GM21423 (cell line): ENCODE measurements around the gene ZAP70.
"Not testable (repeated sequence)": the region's sequence is repeated elsewhere in the genome, so short reads cannot be mapped to it uniquely, and the experiment has no call there.

Source experiments
- ATAC-seq: cut with Tn5 transposase; IDR thresholded peaks from one replicate; pipeline ENCODE4 v1.9.1; 2021; ENCODE audit warnings: mild to moderate bottlenecking, moderate library complexity; ENCODE audit not compliant: unreplicated experiment

Gene ZAP70

DNA sequence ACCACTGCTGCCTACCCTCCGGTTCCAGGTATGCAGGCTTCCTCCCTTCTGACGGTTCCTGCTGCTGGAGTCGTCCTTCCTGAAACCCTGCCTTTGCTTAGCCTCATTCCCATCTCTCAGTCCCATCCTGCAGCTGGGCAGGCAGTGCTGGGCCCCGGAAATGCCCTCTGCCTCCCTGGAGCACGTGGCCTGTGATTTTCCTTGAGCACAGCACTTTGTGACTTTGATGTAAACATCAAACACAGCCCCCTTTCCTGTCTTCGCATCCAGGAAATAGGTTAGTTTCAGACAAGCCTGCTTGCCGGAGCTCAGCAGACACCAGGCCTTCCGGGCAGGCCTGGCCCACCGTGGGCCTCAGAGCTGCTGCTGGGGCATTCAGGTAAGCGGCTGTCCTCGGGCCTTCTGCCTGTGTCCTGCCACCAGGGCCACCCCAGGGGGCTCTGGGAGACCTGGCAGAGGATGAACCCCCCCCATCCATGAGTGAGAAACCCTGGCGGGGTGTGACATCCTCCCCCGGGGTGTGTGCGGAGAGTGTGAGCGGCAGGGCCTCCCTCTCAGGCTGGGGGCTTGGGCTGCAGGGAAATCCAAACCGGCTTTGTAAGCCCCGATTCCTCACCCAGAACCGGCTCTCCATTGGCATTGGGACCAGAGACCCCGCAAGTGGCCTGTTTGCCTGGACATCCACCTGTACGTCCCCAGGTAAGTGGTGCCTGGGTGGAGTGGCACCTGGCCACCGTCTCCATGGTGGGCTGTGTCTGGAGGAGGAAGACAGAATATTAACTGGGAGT lies at the start of gene ZAP70:
ZAP70 (plus strand) TSS at position 281 of the 788 bp plus-strand sequence. CDS start 10,461 bp downstream, outside the sequence.
- ATAC-seq = no peak

DNA sequence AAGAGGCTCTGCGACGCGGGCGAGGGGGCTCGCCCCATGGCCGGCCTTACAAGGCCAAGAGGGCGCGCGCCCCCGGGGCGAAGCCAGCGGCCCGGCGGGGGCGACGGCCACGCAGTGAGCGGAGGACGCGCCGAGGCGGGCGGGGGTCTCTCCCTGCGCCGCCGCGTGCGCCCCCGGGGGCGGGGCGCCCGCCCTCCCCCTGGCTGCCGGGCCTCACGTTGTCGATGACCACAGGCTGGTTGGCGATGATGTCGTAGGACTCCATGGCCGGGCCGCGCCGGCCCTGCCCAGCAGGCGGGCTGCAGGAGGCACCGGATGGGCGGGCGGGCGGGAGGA lies 49.8 kb upstream of the ZAP70 start:
- no peak for ATAC-seq

DNA sequence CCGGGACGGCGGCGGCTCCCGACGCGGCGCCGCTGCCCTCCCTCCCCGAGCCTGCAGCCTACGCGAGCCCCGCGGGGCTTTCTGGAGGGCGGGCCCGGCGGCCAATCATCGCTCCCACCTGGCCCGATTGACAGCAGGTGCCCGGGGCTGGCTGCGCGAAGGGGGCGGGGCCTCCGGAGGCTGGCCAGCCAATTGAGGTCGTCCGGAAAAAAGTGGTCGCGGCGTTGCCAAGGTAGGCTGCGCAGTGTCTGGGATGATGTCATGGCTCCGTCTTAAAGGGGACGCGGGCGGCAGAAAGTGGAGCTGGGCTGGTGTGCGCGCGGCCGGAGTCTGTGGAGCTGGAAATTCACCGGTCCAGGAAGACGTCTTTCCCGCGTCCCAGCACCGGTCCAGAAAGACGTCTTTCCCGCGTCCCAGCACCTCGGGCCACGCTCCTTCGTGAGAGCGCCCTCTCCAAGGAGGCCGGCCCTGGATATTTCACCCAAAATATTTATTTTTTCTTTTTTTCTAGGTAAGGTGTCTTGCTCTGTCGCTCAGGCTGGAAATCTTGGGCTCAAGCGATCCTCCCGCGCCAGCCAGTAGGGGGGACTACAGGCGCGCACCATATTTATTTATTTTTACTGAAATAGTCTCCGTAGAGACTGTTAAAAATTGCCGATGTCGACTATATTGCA lies 49.3 kb upstream of the ZAP70 start, which contains the start of gene ACTR1B:
ACTR1B (minus strand) TSS at position 83 of the 674 bp plus-strand sequence. CDS start 154 bp downstream, outside the sequence.
- peak; percentile 84 for ATAC-seq

DNA sequence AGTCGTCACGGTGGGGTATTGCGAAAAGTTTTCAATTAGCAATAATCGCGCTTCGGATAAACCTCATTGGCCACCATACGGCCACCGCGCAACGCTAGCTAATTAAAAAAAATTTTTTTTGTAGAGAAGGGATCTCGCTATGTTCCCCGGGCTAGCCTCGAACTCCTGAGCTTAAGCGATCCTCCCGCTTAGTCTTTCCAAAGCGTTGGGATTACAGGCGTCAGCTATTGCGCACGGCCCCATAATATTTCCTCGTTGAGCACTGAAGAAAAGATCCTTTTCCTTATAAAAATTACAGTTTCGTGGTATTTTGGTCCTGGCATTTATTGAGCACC lies 48.8 kb upstream of the ZAP70 start:
- ATAC-seq = no peak

DNA sequence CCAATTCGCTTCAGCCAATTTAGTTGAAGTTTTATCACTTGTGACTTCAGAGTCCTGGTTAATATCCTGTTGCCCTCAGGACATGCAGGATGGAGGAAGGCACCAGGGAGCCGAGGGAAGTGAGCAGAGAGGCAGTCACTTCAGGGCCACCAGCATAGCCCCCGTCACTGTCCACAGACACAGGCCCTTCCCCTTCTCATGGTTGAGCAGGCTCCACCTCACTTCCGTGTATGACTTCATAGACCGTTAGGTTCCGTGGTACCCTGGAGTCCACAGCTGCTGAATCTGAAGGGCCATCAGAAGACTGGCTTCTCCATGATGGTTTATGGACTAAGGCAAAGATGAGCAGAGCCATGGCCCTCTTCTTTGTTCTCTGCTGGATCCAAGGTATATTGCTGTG lies 43.9 kb upstream of the ZAP70 start, which contains the start of gene C2orf92:
C2orf92 (plus strand) TSS at position 266 of the 400 bp plus-strand sequence; CDS start at position 342, 76 bp downstream.
- no peak for ATAC-seq

DNA sequence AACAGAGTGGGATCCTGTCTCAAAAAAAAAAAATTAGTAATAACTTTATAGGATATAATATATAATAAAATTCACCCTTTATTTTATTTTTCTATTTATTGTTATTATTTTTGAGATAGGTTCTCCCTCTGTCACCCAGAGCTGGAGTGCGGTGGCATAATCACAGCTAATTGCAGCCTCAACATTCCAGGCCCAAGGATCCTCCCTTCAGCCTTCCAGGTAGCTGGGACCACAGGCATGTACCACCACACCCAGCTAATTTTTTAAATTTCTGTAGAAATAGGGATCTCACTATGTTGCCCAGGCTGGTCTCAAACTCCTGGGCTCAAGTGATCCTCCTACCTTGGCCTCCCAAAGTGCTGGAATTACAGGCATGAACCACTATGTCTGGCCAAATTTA lies 42.9 kb upstream of the ZAP70 start:
- ATAC-seq = no peak

DNA sequence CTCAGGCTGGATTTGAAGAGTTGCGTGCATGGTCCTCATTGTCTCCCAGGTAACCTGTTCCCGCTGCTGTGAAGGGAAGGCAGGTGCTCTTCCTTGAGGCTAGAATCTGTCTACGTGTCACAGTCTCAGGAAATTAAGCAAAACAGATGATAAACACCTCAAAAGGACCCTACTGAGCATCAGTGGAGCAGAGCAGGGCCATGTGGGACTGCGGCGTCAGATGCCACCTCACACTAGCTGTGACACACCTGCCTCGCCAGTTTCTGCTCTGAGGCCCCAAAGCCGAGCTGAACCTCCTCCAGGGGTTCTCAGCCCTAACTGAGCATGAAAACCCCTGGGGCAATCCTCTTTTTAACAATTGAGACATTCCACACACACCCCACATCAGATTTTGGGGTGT lies 41.9 kb upstream of the ZAP70 start:
- ATAC-seq = no peak

DNA sequence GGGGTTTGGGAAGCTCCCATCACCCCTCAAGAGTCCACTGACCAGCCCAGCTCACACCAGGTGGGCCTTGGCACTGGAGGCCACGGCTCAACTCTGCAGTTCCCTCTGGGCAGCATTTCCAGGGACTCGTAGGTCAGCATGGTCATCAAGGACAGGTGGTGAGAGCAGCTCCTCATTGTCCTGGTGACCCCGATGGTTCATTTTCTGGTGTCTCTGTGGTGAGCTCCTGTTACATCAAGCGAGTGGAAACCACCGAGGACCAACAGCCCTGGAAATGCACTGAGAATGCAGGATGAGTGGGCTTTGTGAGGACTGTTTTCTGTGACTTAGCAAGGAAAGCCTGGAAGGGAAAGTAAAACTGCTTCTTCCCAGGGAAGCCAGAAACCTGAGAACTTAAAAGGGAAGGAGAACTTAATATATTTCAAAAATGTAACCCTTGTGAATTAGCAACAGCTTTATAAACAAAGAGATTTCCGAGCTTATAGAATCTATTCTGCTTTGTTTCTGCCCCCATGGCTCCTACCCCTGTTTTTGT lies 40.7 kb upstream of the ZAP70 start:
- not testable (repeated sequence) for ATAC-seq

DNA sequence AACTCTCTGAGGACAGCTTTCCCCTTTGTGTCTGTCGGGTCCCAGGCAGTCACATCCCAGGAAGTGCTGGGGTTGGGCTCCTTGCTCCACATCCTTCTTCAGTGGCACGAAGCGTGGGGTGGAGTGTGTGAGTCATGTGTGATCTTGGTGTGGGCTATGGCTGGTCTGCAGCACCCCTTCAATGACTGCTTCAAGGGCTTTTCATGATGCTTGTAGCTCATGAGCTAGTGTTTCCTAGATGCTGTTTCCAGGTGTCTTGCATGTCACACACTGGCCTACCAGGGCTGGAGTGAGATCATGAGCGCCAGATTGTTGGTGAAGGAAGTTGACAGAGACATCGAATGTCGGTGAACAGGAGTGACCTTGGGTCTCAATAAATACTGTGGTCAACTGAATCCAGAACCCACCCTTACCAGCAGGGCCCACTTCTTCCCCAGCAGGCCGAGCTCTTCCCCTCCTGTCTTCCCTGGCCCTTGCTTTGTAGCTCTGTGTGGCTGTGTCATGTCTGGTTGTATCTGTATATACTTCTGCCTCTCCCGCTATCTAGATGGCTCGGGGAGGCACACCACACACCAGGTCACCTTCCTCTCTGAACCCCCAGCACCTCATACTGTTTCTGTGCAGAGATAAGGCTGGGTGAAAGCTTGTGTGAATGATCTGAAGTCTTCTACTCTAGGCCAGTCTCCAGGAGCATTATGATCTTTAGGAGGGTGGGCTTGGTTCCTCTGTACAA lies 40.0 kb upstream of the ZAP70 start:
- no peak for ATAC-seq

DNA sequence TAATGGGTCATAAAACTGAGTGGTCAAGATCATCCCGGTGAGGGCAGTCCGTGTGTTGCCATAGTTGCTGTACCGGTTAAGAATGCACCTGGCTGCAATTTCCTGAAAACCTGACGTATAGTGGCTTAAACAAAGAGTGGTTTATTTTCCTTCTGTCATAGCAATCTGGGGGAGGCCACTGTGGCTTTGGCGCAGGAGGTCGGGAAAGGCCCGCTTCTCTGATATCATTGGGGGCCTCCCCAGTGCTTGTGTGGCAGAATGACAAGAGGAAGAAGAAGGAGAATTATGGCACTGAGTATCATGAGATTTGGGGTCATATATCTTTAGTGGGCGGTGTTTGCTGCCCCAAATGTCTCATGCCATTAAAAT lies 39.5 kb upstream of the ZAP70 start:
- ATAC-seq = no peak

DNA sequence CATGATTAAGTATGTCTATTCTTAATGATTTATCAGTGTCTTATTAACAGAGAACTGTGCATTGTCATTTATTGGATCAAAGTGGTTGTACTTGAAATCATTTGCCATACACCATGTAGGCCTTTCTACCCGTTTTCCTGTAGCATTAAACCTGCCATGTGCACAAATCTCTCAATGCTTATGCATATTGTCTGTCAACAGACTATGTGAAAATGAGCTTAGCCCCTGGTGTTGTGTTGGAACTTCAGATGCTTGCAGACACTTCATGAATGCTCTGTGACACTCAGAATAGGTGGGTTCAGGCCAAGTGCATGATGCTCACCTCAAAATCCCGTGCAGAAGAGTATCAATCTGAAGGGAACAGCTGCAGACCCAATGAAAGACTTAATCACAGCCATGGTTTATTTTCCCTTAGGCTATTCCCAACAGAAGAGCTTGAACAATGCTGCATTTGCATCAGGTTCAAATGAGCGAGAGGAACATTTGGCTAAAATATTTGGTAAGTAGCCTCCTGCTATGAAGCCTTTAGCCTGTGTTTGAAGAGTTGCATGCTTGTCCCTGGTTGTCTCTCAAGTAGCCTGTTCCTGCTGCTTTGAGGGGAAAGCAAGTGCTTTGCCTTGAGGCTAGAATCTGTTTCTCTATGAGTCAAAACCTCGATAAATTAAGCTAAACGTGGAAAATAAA lies 37.8 kb upstream of the ZAP70 start:
- ATAC-seq = no peak

DNA sequence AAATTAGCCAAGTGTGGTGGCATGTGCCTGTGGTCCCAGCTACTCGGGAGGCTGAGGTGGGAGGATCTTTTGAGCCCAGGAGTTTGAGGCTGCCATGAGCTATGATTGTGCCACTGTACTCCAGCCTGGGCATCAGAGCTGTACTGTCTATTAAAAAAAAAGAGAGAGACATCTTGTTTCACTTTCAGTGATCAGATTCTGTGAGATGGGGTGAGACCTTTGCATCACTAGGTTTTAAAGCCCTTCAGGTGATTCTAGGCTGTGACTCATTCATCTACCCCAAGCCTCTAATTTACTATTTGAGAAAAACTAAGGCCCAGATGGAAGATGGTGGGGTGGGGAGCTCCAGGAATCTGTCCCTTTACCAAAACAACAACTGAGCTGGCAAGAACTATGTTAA lies 36.8 kb upstream of the ZAP70 start:
- ATAC-seq = no peak

DNA sequence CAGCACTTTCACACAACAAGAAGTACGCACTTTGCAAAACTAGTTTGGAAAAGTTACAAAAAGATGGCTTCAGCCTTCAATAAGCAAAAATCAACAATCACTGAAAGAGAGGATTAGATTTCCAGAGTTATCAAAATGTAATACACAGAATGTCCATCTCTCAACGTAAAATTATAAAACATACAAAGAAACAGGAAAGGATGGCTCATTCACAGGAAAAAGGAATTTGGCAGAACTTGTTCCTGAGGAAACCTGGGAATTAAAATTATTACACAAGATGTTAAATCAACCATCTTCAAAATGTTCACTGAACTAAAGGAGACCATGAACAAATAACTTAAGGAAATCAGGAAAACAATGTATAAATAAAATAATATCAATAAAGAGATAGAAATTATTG lies 35.9 kb upstream of the ZAP70 start:
- ATAC-seq = no peak

DNA sequence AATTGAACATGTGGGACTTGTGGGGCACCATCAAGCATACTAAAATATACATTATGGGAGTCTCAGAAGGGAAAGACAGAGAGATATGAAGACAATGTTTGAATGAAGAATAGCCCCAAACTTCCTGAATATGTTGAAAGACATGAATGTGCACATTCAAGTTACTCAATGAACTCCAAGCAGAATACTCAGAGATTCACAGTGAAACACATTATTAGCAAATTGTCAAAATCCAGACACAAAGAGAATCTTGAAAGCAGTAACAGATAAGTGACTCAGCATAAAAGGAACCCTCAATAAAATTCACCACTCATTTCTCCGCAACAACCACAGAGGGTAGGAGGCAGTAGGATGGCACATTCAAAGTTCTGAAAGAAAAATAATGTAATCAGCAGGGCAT lies 35.1 kb upstream of the ZAP70 start:
- no peak for ATAC-seq

DNA sequence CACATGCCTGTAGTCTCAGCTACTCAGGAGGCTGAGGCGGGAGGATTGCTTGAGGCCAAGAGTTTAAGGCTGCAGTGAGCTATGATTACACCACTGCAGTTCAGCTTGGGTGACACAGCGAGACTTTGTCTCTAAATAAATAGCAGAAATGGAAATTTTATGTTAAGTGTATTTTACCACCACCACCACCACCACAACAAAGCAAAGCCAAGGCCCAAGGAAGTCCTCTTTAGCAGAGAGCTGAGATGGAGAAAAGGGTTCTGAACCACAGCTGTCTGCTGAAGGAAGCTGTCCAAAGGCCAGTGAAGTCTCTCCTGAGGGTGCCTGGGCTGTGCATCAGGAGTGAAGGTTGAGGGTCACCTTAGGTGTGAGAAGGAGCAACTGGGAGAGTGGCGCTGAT lies 26.1 kb upstream of the ZAP70 start:
- not testable (repeated sequence) for ATAC-seq

DNA sequence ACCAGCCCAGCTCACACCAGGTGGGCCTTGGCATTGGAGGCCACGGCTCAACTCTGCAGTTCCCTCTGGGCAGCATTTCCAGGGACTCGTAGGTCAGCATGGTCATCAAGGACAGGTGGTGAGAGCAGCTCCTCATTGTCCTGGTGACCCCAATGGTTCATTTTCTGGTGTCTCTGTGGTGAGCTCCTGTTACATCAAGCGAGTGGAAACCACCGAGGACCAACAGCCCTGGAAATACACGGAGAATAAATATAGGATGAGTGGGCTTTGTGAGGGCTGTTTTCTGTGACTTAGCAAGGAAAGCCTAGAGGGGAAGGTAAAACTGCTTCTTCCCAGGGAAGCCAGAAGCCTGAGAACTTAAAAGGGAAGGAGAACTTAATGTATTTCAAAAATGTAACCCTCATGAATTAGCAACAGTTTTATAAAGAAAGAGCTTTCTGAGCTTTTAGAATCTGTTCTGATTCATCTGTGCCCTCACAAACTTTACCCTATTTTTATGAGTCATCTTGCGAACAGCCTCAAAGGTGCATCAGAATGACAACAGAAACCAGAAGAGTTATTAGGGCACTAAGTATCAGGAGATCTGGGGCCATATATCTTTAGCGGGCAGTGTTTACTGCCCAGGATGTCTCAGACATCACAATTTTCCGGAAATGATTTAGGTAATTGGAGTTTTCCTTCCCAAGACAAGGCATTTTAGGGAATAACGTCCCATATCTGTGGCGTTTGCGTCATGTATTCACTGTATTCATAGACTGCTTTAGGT lies 25.1 kb upstream of the ZAP70 start:
- ATAC-seq = no peak

DNA sequence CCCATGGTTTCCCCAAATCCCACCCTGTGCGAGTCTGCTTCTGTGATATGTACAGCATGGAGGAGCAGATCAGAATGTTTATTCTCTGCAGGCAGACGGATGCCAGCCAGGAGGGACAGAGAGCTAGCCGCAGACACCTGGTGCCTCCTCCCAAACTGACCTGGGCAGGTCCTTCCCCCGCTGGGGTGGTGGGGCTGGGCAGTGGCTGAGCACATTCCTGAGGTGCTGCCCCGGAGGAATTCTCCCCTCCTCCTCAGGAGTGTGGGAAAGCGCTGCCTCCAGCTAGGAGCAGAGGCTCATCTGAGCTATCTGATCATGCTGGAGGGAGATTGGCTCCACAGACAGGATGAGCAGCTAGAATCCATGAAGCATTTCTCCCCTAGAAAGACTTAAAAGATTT lies 22.2 kb upstream of the ZAP70 start:
- no peak for ATAC-seq

DNA sequence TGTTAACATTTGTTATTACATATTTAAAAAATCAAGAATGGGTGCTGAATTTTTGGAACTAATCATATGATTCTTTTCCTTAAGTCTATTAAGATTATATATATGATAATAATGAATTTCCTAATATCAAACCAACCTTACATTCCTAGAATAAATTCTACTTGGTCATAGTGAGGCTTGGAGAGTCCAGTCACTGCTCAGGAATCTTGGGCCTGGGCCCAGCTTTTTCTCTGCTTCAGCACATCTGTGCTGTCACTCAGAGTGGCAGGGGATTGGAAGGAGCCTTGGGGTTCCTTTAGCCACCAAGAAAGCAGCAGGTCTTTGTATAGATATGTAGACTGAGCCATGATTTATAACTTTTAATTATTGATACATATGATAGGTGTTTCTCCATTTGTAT lies 19.9 kb upstream of the ZAP70 start:
- no peak for ATAC-seq

DNA sequence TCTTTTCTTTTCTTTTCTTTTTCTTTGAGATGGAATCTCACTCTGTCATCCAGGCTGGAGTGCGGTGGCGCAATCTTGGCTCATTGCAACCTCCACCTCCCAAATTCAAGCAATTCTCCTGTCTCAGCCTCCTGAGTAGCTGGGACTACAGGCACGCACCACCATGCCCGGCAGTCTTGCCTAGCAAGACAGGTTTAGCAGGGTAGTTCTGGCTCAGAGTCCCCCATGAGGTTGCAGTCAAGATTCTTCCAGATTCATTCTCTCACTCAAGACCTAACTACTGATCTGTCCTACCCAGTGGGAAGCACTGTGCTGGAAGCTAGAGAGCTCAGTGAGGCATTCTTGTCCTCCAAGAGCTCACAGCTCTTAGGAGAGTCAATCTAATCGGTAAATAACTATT lies 17.6 kb upstream of the ZAP70 start:
- ATAC-seq = no peak
